Keratinocyte (primary cell): Measurements from ENCODE around the gene MTA1. TPM values are rescaled to one million over a fixed set of nuclear protein-coding genes. Genes with fewer than 3 reads are reported as not detected.
A peak's percentile ranks its signal among the peaks of the same experiment; 100 is the strongest.

ENCODE experiments used
- DNase-seq: peaks from one replicate; pipeline ENCODE4 v3.0.0-alpha.2; 2011; ENCODE audit warnings: low read depth, missing footprints, low spot score
- FAIRE-seq: peaks from 2 replicates; lab custom pipeline; 2011; peaks lifted over from hg19 to GRCh38; lab: Jason Lieb, UNC
- H2AFZ ChIP-seq: 2 replicates; pipeline ENCODE4 v1.6.0; 2012; ENCODE audit warnings: low read length, control low read depth, inconsistent platforms; ENCODE audit not compliant: control insufficient read depth
- H3K27ac ChIP-seq: 2 replicates; pipeline ENCODE4 v1.5.1; 2011; ENCODE audit warnings: low read length; ENCODE audit not compliant: control insufficient read depth, insufficient read depth
- H3K27me3 ChIP-seq: 3 replicates; pipeline ENCODE4 v1.6.0; 2011; ENCODE audit warnings: low read length; ENCODE audit not compliant: control insufficient read depth, insufficient read depth; ENCODE audit errors: extremely low read depth
- H3K36me3 ChIP-seq, 2 experiments: 2 replicates in 1 of 2; 3 replicates in 1 of 2; pipeline ENCODE4 v1.5.1; 2011; ENCODE audit warnings: low read length in 2 of 2, mild to moderate bottlenecking in 1 of 2; ENCODE audit not compliant: control insufficient read depth in 2 of 2, insufficient read depth in 2 of 2; ENCODE audit errors: extremely low read depth in 1 of 2
- H3K4me1 ChIP-seq: 3 replicates; pipeline ENCODE4 v1.5.1; 2011; ENCODE audit warnings: low read length; ENCODE audit not compliant: control insufficient read depth, insufficient read depth; ENCODE audit errors: extremely low read depth
- H3K4me2 ChIP-seq: 3 replicates; pipeline ENCODE4 v1.6.0; 2011; ENCODE audit warnings: low read depth, low read length; ENCODE audit not compliant: control insufficient read depth, insufficient read depth; ENCODE audit errors: extremely low read depth
- H3K4me3 ChIP-seq, 3 experiments: fragments of 200-600 bp in 1 of 3; sonication (generic) in 1 of 3; 2 replicates in 2 of 3; 3 replicates in 1 of 3; pipeline ENCODE4 v1.5.1; 2011 to 2016; ENCODE audit warnings: low read length in 3 of 3, mild to moderate bottlenecking in 3 of 3, control low read depth in 2 of 3, inconsistent platforms in 1 of 3, low read depth in 1 of 3, mixed read lengths in 1 of 3, mixed run types in 1 of 3, moderate library complexity in 1 of 3; ENCODE audit not compliant: control insufficient read depth in 2 of 3, insufficient read depth in 2 of 3; ENCODE audit errors: extremely low read depth in 1 of 3
- H3K79me2 ChIP-seq: 2 replicates; pipeline ENCODE4 v1.6.0; 2012; ENCODE audit warnings: low read length; ENCODE audit not compliant: control insufficient read depth, insufficient read depth
- H3K9ac ChIP-seq: 3 replicates; pipeline ENCODE4 v1.6.0; 2011; ENCODE audit warnings: low read length; ENCODE audit not compliant: control insufficient read depth, insufficient read depth; ENCODE audit errors: extremely low read depth
- H3K9me1 ChIP-seq: 3 replicates; pipeline ENCODE4 v1.6.0; 2011; ENCODE audit warnings: low read length; ENCODE audit not compliant: control insufficient read depth, insufficient read depth; ENCODE audit errors: extremely low read depth
- H3K9me3 ChIP-seq: 2 replicates; pipeline ENCODE4 v1.5.1; 2012; ENCODE audit warnings: low read depth, low read length; ENCODE audit not compliant: control insufficient read depth
- H4K20me1 ChIP-seq: 3 replicates; pipeline ENCODE4 v1.6.0; 2011; ENCODE audit warnings: low read length; ENCODE audit not compliant: control insufficient read depth, insufficient read depth; ENCODE audit errors: extremely low read depth
- EZH2 ChIP-seq: IDR thresholded peaks from one replicate; pipeline ENCODE4 v1.6.1; 2012; ENCODE audit warnings: inconsistent platforms, mild to moderate bottlenecking, low read length, moderate library complexity
- dilution Hi-C: fragments of 300-500 bp; cut with MboI; formaldehyde crosslinking; loops from one replicate; pipeline ENCODE4 v1.7.0; 2020; ENCODE audit warnings: low sequenced_read_pairs; ENCODE audit not compliant: extremely low pct_ligation_motif_present
- polyA plus RNA-seq, 5 experiments: library from polyadenylated mRNA; depleted of rRNA in 3 of 5; stranded (reverse) in 3 of 5; stranded (forward) in 1 of 5; unstranded in 1 of 5; fragments of >200 nt; gene quantifications; 1 replicate in 1 of 5; 2 replicates in 3 of 5; 3 replicates in 1 of 5; pipeline versions ENCODE4 v1.2.1 to v1.2.3, GENCODE V29; 2011 to 2012; ENCODE audit warnings: missing spikeins in 2 of 5, low read depth in 1 of 5, low replicate concordance in 1 of 5
- TF ChIP-seq, protein P1 (sequence below), 3 experiments: IDR thresholded peaks in 1 of 3; conservative IDR thresholded peaks in 1 of 3; optimal IDR thresholded peaks in 1 of 3; 2 replicates in 2 of 3; 3 replicates in 1 of 3; pipeline versions ENCODE3 to v1.5.1; 2011; ENCODE audit warnings: low read length in 3 of 3, mild to moderate bottlenecking in 3 of 3, moderate library complexity in 2 of 3, control low read depth in 1 of 3, inconsistent platforms in 1 of 3; ENCODE audit not compliant: insufficient read depth in 2 of 3; ENCODE audit errors: extremely low read depth in 1 of 3

MTA1 gene
- polyA plus RNA-seq, 1 donor (not counting 4 experiments of a cell fraction or from before 2014, with no cell fraction given), result 33.6 TPM

DNA sequence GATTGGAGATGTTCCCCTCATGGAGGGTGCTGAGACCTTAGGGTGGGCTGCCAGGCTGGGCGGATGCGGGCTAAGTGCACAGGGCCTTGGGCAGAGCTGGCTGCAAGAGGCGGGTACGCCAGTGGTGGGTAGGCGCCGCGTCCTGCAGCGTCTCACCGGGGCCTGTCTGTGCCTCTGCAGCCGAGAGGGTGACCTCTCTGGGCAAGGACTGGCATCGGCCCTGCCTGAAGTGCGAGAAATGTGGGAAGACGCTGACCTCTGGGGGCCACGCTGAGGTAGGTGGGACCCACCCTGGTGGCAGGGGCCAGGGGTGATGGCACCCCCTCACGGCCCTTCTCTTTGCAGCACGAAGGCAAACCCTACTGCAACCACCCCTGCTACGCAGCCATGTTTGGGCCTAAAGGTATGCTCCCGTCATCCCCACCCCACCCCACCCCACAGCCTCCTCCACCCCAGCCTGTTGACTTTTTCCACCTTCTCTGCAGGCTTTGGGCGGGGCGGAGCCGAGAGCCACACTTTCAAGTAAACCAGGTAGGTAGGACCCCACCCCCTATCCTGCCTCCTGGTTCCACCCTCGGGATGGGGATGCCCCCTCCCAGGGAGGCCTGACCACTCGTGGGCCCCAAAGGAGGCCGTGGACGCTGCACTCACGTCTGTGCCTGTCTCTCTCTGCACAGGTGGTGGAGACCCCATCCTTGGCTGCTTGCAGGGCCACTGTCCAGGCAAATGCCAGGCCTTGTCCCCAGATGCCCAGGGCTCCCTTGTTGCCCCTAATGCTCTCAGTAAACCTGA is 68.6 kb downstream of the MTA1 start:
- H3K27ac ChIP-seq, result no peak overlapping the region
- no peak overlapping the region for H2AFZ ChIP-seq

GRCh38 chr14:105488781-105489541 is 69.3 kb downstream of the MTA1 start:
- peaks cover 0 to 2% of the 10 kb centered on the region in 2 experiments for H3K36me3 ChIP-seq
- peak overlapping the region; percentile 70 for H3K4me2 ChIP-seq
- H3K9ac ChIP-seq, result no peak overlapping the region
- H3K4me1 ChIP-seq, result peaks cover 15% of the 10 kb centered on the region
- no peaks in the 10 kb centered on the region for H3K9me3 ChIP-seq
- H4K20me1 ChIP-seq, result peaks cover 5% of the 10 kb centered on the region
- H3K4me3 ChIP-seq, result no peak overlapping the region
- dilution Hi-C loops, result no loop called here
- TF ChIP-seq, protein P1, sequence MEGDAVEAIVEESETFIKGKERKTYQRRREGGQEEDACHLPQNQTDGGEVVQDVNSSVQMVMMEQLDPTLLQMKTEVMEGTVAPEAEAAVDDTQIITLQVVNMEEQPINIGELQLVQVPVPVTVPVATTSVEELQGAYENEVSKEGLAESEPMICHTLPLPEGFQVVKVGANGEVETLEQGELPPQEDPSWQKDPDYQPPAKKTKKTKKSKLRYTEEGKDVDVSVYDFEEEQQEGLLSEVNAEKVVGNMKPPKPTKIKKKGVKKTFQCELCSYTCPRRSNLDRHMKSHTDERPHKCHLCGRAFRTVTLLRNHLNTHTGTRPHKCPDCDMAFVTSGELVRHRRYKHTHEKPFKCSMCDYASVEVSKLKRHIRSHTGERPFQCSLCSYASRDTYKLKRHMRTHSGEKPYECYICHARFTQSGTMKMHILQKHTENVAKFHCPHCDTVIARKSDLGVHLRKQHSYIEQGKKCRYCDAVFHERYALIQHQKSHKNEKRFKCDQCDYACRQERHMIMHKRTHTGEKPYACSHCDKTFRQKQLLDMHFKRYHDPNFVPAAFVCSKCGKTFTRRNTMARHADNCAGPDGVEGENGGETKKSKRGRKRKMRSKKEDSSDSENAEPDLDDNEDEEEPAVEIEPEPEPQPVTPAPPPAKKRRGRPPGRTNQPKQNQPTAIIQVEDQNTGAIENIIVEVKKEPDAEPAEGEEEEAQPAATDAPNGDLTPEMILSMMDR (optimal IDR thresholded peaks at IDR 0.05 in 1 of 3, IDR thresholded peaks at IDR 0.05 in 1 of 3, conservative IDR thresholded peaks at IDR 0.05 in 1 of 3; ENCODE audit: extremely low read depth in 1 of 3, insufficient read depth in 2 of 3, low read length in 3 of 3), result no peak
- TF ChIP-seq EZH2, result no peak
- no peaks in the 10 kb centered on the region for H3K79me2 ChIP-seq
- H3K27ac ChIP-seq, result no peak overlapping the region
- no peaks in the 10 kb centered on the region for H3K9me1 ChIP-seq
- DNase-seq, result no peak
- no peak for FAIRE-seq
- no peak overlapping the region for H2AFZ ChIP-seq
- H3K27me3 ChIP-seq, result peaks cover 35% of the 10 kb centered on the region

More for the DNA sequence above, 68.6 kb downstream of the MTA1 start:
- Histone ChIP-seq H3K9me3 (no peaks in the 10 kb centered on the region), H3K9me1 (no peaks in the 10 kb centered on the region), H3K79me2 (no peaks in the 10 kb centered on the region), H3K27me3 (peaks cover 35% of the 10 kb centered on the region), H3K4me2 (no peak overlapping the region), H3K4me1 (peaks cover 21% of the 10 kb centered on the region), H3K36me3 (peaks cover 0 to 1% of the 10 kb centered on the region in 2 experiments), H4K20me1 (peaks cover 5% of the 10 kb centered on the region), H3K9ac (no peak overlapping the region), H3K4me3 (no peak overlapping the region)
- TF ChIP-seq EZH2, result no peak
- TF ChIP-seq, protein P1 (optimal IDR thresholded peaks at IDR 0.05 in 1 of 3, IDR thresholded peaks at IDR 0.05 in 1 of 3, conservative IDR thresholded peaks at IDR 0.05 in 1 of 3; ENCODE audit: extremely low read depth in 1 of 3, insufficient read depth in 2 of 3, low read length in 3 of 3), result no peak
- dilution Hi-C loops, result no loop called here
- FAIRE-seq (no peak), DNase-seq (no peak)
